ENCODE data around the gene GALNT18.

Gene GALNT18

DNA sequence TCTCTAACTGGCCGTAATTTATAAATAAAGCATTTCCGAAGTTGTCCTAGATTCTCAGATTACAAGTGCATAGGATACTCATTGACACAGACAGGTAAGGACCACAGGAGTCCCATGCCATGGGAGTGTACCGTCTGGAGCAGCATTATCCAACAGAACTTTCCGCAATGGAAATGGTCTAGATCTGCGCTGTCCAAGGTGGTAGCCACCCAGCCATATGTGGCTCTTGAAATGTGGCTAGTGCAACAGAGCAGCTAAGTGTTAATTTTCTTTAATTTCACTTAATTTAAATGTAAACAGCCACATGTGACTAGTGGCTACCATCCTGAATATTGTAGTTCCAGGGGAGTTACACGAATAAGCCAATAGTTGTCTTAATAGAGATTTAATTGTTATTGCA, 71.3 kb downstream of the GALNT18 start:
- TF ChIP-seq ZBTB7A (IDR thresholded peaks at IDR 0.05; ENCODE audit: low read depth) (no peak), CREB1 (IDR thresholded peaks at IDR 0.05; ENCODE audit: low read depth) (no peak), RAD21 (IDR thresholded peaks at IDR 0.05; ENCODE audit: low read depth) (no peak), EP300 (IDR thresholded peaks at IDR 0.05; ENCODE audit: borderline replicate concordance) (no peak), YY1 (IDR thresholded peaks at IDR 0.05; ENCODE audit: low read depth) (no peak), REST (IDR thresholded peaks at IDR 0.05; ENCODE audit: low read depth) (peak; percentile 80), MAX (IDR thresholded peaks at IDR 0.05) (no peak)

GRCh38 chr11:11545285-11546275, 76.2 kb downstream of the GALNT18 start:
- no peak for TF ChIP-seq USF1 (IDR thresholded peaks at IDR 0.05)
- 0 out of 2 replicates have a peak, but pooled peaks have one; percentile 3 for TF ChIP-seq RAD21 (IDR thresholded peaks at IDR 0.05; ENCODE audit: low read depth)

- TF ChIP-seq NFIC (IDR thresholded peaks at IDR 0.05) (no peak), YY1 (IDR thresholded peaks at IDR 0.05; ENCODE audit: low read depth) (no peak), EGR1 (IDR thresholded peaks at IDR 0.05) (no peak), REST (IDR thresholded peaks at IDR 0.05; ENCODE audit: low read depth) (no peak), EP300 (IDR thresholded peaks at IDR 0.05; ENCODE audit: borderline replicate concordance) (no peak), FOXM1 (IDR thresholded peaks at IDR 0.05; ENCODE audit: borderline replicate concordance, low read depth) (no peak), CEBPB (IDR thresholded peaks at IDR 0.05) (no peak), TAF1 (IDR thresholded peaks at IDR 0.05; ENCODE audit: low read depth) (no peak), ZBTB7A (IDR thresholded peaks at IDR 0.05; ENCODE audit: low read depth) (no peak), RAD21 (IDR thresholded peaks at IDR 0.05; ENCODE audit: low read depth) (no peak), TEAD4 (IDR thresholded peaks at IDR 0.05) (no peak)
Measured at GRCh38 chr11:11543656-11544055, 78.1 kb downstream of the GALNT18 start.

- no peak for TF ChIP-seq CREB1 (IDR thresholded peaks at IDR 0.05; ENCODE audit: low read depth)
- TF ChIP-seq CEBPB (IDR thresholded peaks at IDR 0.05): no peak
- no peak for TF ChIP-seq TAF1 (IDR thresholded peaks at IDR 0.05; ENCODE audit: low read depth)
- TF ChIP-seq TCF12 (IDR thresholded peaks at IDR 0.05; ENCODE audit: low read depth): no peak
- TF ChIP-seq YY1 (IDR thresholded peaks at IDR 0.05; ENCODE audit: low read depth): no peak
- TF ChIP-seq NFIC (IDR thresholded peaks at IDR 0.05): no peak
- no peak for TF ChIP-seq FOXM1 (IDR thresholded peaks at IDR 0.05; ENCODE audit: borderline replicate concordance, low read depth)
- TF ChIP-seq EGR1 (IDR thresholded peaks at IDR 0.05): no peak
- no peak for TF ChIP-seq EP300 (IDR thresholded peaks at IDR 0.05; ENCODE audit: borderline replicate concordance)
- no peak for TF ChIP-seq ZBTB7A (IDR thresholded peaks at IDR 0.05; ENCODE audit: low read depth)
Measured at GRCh38 chr11:11540157-11540556, 81.6 kb downstream of the GALNT18 start.

DNA sequence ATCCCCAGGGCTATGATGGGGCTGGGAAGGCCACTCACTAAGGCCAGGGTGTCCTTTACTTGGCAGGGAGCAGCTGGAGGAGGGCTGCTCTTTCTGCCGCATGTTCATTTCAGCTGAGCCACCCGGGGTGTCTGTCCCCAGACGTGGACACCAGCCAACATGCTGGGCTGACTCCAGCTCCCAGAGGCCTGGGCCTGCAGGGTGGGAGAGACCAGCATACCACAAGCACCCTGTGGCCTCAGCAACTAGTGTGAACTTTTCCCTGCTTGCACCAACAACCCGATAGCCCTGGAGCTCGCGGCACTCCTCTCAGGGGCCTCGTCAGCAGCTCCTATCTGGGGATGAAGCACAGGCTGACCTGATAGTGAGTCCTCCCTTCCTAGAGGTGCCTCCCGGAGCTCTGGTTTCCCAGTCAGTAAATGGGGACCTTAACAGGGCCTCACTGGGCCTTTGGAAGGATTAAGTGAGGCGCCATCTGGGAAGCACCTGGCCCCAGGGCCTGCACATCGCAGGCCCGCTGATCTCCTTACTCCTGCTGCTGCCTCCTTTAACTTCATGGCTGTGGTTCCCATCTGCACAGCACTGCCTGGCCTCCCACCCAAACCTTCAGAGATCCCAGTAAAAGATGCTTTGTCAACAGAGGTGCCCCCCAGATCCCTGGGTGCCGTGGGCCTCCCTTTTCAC, 83.4 kb downstream of the GALNT18 start:
- no peak for TF ChIP-seq EP300 (IDR thresholded peaks at IDR 0.05; ENCODE audit: borderline replicate concordance)
- TF ChIP-seq RAD21 (IDR thresholded peaks at IDR 0.05; ENCODE audit: low read depth): no peak
- no peak for TF ChIP-seq TAF1 (IDR thresholded peaks at IDR 0.05; ENCODE audit: low read depth)
- TF ChIP-seq NFIC (IDR thresholded peaks at IDR 0.05): no peak
- TF ChIP-seq CEBPB (IDR thresholded peaks at IDR 0.05): no peak
- TF ChIP-seq YY1 (IDR thresholded peaks at IDR 0.05; ENCODE audit: low read depth): no peak
- TF ChIP-seq TCF12 (IDR thresholded peaks at IDR 0.05; ENCODE audit: low read depth): no peak
- TF ChIP-seq FOXM1 (IDR thresholded peaks at IDR 0.05; ENCODE audit: borderline replicate concordance, low read depth): no peak
- no peak for TF ChIP-seq CREB1 (IDR thresholded peaks at IDR 0.05; ENCODE audit: low read depth)
- no peak for TF ChIP-seq ZBTB7A (IDR thresholded peaks at IDR 0.05; ENCODE audit: low read depth)
- no peak for TF ChIP-seq USF1 (IDR thresholded peaks at IDR 0.05)
- no peak for TF ChIP-seq REST (IDR thresholded peaks at IDR 0.05; ENCODE audit: low read depth)
- TF ChIP-seq MAX (IDR thresholded peaks at IDR 0.05): no peak
- TF ChIP-seq EGR1 (IDR thresholded peaks at IDR 0.05): no peak
- TF ChIP-seq TEAD4 (IDR thresholded peaks at IDR 0.05): no peak

Measured in Ishikawa (cell line).